Amniotic epithelial cell (primary cell): ENCODE data around the gene CRYGD.
"Not testable (repeated sequence)": the region's sequence is repeated elsewhere in the genome, so short reads cannot be mapped to it uniquely, and the experiment has no call there.

Experiments
- DNase-seq: peaks from one replicate; pipeline ENCODE4 v3.0.0-alpha.2; 2010; ENCODE audit warnings: low read depth

CRYGD gene

GRCh38 chr2:208129744-208130711 is 5.7 kb upstream of the CRYGD start, which contains the start of gene CRYGC:
CRYGC (minus strand) TSS chr2:208129828; CDS start chr2:208129792, 36 bp downstream.
- DNase-seq: peak; percentile 14

GRCh38 chr2:208128136-208128535 is 3.8 kb upstream of the CRYGD start:
- no peak for DNase-seq

GRCh38 chr2:208127090-208127489 is 2.8 kb upstream of the CRYGD start:
- no peak for DNase-seq

DNA sequence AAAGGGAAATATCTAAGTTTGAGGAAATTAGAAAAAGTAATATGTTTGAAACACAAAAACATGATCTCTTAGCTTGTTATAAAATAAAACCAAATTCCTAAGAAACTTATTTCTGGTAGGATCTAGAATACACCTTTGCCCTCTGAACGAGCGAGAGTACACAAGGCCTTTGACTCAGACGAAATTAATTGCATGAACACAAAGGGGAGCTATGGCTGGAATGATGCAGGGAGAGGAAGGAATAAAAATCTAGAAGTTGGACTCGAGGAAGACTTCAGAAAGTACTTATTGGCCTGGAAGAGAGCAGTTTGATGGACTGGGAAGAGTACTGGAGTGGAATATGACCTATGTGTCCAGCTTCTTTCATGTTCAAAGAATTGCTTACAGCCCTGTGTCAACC is 927 bp upstream of the CRYGD start:
- DNase-seq: no peak

DNA sequence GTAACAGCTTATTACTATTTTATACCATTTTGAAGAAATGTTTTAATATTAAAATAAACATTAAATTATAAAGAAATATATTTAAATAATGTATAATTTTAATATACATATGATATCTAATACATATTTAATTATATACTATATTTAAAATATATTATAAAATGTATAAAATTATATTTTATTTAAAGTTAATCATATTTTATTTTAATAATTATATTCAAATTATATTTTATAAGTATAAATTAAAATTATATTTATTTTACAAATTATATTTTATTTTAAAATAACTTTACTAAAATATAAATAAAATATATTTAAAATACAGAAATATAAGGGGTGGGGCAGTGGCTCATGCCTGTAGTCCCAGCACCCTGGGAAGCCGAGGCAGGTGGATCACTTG is 2.1 kb downstream of the CRYGD start:
- no peak for DNase-seq

DNA sequence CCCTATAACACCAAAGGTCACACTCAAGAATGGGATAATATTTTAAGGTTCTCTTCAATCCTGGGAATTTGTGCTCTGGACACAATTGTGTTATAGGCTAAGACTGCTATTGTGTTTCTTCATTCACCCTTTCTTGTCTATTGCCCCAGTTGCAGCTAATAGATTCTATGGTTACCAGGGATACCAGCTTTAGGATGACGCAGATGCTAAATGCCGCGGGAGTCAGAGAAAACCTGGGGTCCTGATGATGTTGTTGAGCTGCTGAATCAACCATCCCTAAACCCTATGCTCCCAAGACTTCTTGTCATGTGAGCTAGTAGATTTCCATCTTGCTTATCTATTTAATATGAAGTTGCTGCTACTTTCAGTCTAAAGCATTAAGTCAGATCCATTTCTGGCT is 5.4 kb downstream of the CRYGD start:
- no peak for DNase-seq

DNA sequence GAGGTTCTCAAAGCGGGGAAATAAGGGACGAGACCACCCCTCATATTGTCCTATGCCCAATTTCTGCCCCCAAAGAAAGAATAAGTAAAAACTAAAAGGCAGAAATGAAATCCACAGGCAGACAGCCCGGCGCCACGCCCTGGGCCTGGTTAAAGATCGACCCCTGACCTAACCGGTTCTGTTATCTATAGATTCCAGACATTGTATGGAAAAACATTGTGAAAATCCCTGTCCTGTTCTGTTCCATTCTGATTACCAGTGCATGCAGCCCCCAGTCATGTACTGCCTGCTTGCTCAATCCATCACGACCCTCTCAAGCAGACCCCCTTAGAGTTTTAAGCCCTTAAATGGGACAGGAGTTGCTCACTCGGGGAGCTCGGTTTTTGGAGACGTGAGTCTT is 6.9 kb downstream of the CRYGD start:
- DNase-seq: not testable (repeated sequence)

DNA sequence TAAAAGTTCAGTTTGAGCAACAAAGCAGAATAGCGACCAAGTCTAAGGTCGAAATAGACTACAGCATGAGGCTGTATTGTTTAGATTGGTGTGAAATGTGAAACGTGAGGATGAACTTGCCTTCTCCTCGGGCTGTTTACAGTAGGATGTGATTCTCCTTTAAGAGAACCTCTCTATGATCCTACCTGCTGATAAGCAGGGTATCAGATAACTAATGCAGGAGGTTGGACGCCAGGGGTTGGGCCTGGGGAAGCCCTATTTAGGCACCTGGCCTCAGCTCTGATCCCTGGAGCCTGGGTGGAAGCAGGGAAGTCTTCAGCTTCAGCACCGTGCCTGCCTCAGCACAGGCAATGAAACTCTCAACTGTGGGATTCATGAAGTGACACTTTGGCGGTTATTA is 11.4 kb downstream of the CRYGD start:
- DNase-seq: no peak

DNA sequence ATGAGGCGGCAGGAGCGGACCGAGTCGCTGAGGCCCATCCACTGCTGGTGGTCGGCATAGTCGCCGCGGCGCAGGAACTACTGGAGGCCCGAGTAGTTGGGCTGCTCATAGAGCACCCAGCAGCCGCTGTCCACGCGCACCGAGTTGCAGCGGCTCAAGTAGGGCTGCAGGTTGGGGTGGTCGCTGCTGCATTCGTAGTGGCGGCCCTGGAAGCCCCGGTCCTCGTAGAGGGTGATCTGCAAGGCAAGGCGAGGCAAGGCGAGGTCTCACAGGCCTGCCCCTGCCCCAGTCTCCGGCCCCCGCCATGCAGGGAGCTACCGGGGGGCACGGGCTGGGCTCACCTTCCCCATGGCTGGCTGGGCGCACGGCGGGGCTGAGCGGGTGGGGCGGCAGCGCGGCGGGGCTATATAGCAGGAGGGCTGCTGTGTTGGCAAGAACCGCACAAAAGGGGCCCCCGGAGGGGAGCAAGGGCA is 12.0 kb downstream of the CRYGD start:
- DNase-seq: not testable (repeated sequence)

- DNase-seq: no peak
Observed at GRCh38 chr2:208103616-208104015, 20.7 kb downstream of the CRYGD start.

DNA sequence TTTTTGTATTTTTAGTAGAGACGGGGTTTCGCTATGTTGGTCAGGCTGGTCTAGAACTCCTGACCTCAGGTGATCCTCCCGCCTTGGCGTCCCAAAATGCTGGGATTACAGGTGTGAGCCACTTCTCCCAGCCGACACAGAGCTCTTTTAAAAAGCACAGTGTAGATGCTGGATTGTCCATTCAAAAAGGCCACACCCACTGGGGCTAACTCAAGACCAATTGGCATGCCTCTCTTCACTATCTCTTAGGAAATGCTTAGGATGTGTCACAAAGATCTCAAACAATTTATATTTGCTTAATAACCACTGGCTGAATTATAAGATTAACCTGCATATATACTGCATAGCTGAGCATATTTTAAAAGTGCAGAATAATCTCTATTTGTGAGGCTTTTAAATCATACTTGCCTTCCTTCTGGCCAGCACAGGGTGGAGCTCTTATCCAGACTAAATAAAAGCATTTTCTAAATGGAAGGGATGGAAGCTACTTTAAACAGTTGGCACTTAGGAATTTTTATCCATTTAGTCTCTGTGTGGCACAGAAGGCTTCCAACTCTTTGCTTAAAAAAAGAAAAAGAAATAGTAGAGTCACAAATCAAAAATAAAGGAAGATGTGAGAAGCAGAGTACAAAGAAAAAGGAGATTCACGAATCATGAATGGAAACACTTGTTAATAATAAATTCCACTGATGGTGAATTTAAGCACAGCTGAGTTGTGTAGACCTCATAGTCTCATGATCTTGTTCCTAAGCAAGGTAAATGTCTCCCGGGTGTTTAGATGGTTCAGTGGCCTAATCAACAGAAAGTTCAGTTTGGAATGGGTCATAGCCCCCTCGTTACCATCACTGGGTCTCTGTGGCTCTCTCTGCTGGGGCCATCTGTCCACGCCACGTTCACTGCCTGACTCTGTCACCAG is 22.4 kb downstream of the CRYGD start:
- DNase-seq: peak; percentile 36

- no peak for DNase-seq
Observed at GRCh38 chr2:208099682-208100470, 24.4 kb downstream of the CRYGD start.

DNA sequence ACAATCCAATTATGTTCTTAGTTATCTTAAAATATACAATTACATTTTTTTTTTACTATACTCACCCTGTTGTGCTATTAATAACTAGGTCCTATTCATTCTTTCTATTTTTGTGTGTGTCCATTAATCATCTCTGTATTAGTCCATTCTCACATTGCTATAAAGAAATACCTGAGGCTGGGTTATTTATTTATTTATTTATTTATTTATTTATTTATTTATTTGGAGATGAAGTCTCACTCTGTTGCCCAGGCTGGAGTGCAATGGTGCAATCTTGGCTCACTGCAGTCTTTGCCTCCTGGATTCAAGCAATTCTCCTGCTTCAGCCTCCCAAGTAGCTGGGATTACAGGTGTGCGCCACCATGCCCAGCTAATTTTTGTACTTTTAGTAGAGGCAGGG is 25.6 kb downstream of the CRYGD start:
- not testable (repeated sequence) for DNase-seq

DNA sequence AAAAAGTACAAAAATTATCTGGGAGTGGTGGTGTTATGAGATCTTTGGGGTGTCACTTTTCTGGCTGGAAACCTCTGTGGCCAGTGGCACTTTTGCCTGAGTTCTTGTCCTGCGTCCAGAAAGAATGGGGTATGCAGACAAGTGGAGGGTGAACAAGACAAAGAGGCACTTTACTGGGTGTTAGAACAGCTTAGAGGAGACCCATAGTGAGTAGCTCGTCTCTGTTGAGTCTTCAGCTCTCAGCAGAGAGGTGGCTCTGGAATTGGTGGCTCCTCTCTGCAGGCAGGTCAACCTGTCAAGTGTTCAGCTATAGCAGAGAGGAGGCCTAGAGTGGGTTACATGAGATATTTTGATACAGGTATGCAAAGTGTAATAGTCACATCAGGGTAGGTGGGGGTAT is 26.1 kb downstream of the CRYGD start:
- no peak for DNase-seq

DNA sequence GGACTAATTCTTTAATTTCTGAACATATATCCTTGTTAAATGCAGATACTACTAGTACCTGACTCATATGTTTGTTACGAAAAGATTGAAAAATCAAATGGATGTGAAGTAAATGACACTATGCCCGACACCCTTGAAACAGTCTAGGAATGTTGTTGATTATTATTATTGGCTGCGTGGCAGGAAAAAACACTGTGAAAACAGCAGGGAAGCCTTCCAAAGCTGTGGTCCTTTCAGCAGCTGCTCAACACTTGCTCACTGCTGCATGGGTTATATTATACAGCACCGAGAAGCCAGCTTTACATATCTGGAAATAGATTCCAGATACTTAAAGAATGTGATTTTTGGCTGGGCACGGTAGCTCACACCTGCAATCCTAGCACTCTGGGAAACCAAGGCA is 26.5 kb downstream of the CRYGD start:
- DNase-seq: no peak

DNA sequence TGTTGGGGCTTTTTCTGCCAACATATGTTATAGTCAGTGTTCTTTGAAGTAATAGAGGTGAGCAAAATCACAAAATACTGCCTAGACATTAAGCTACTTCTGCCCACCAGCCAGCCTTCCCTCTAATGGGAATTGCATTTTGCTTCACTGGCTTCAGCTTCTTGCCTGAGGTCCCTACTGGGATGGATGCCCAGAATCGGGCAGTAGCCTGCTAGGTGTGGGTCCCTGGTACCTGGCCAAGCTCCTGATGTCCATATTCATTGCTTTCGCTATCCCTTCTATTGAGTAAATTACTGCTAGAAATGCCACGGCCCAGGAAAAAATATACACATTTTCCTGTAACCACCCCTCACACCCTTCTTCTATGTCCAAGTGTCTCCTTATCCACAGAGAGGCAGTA is 27.0 kb downstream of the CRYGD start:
- no peak for DNase-seq

DNA sequence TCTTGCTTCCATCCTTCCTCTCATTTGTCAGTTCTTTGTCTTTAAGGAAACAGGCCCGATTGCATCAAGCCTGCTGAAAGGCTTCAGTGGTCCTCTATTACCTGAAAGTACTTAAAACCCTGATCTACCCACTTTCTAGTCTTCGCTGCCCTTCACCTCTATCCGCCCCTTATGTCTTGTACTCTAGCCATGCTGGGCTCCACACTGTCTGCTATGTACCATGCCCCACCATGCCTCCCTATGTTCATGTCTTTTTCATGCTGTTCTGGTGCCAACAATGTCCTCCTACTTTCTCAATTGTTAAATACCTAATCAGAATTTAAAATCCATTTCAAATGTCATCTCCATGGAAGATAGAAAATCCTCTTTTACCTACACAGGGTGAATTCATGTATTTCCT is 28.2 kb downstream of the CRYGD start:
- no peak for DNase-seq

- no peak for DNase-seq
Observed at GRCh38 chr2:208093128-208093527, 31.2 kb downstream of the CRYGD start.

- peak; percentile 41 for DNase-seq
Observed at GRCh38 chr2:208092093-208092832, 32.1 kb downstream of the CRYGD start.

DNA sequence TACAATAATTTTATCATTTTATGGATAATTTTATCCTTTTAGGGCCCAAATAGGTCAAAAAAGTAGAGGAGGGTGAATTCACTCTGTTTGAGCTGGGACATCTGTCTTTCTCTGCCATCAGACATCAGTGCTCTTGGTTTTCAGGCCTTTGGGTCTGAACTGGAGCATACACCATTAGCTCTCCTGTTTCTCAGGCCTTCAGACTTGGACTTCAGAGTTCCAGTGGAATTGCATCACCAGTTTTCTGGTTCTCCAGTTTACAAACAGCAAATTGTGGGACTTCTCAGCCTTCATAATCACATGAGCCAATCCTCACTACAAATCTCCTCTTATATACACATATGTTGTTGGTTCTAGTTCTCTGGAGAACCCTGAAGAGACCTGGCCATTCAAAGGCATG is 33.9 kb downstream of the CRYGD start:
- no peak for DNase-seq

- DNase-seq: no peak
Observed at GRCh38 chr2:208086029-208086428, 38.3 kb downstream of the CRYGD start.
